GM21423 (cell line): ENCODE results near the gene ELF5.

Source experiments
- ATAC-seq: cut with Tn5 transposase; IDR thresholded peaks from one replicate; pipeline ENCODE4 v1.9.1; 2021; ENCODE audit warnings: mild to moderate bottlenecking, moderate library complexity; ENCODE audit not compliant: unreplicated experiment

ELF5 gene

GRCh38 chr11:34513682-34514449 lies at the start of gene ELF5:
TSS of gene ELF5 (minus strand) at chr11:34513794. CDS start at chr11:34505749, 8,045 bp downstream.
- ATAC-seq: no peak

GRCh38 chr11:34562976-34563375 lies 49.4 kb upstream of the ELF5 start:
- ATAC-seq: no peak

- ATAC-seq: no peak
These were observed 46.9 kb upstream of the ELF5 start for GRCh38 chr11:34560511-34560910.

DNA sequence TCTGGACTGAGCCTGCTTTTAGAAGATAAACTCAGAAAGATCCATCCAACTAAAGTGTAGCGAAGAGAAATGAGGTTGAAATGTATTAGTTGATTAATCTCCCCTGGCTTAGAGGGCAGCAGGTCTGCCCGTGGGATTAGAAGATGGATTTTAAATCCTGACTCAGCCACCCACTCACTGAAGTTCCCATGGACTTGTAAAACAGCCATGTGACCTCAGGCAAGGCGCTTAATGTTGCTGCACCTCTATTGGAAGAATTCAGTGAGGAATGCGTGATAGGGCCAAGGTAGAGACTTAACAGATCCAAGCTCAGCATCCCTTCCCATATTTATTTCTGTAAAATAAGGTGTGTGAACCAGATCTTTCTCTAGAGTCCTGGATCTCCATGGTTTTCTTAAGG lies 45.1 kb upstream of the ELF5 start:
- ATAC-seq: no peak

- ATAC-seq: no peak
These were observed 44.6 kb upstream of the ELF5 start for GRCh38 chr11:34558211-34558610.

DNA sequence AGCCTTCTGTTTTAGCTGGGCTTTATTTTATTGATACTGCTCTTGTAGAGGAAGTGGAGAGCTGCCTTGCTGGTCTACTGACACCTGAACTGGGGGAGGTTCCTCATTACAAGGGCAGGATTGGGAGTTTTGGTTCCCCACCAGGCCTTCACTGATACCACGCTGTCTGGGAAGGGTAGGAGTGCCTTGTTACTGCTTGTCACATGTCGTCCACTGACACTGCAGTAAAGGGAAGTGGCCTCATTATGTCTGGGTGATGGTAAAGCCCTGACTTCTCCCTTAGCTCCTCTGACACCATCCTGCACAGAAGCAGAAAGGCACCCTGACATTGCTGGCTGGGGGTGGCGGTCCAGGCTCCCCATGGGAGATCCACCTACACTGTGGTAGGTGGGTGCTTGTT lies 38.7 kb upstream of the ELF5 start:
- ATAC-seq: no peak

- no peak for ATAC-seq
These were observed 35.7 kb upstream of the ELF5 start for GRCh38 chr11:34549271-34549670.

DNA sequence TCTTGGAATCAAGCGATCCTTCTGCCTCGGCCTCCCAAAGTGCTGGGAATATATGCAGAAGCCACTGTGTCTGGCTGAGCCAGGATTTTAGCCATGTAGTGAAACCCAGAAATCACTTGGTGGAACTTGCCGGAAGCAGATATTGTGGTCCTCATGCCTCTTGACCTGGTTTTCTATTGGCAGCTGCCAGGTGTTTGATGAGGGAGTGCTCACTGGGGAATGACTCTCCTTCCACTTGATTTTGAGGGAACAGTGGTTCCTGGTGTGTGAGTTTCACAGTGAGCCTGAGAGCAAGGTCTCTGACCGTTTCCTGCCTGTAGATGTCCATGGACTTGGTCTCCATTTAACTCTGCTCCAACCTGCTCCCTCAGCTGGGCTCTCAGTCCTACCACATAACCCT lies 34.7 kb upstream of the ELF5 start:
- no peak for ATAC-seq

- ATAC-seq: no peak
These were observed 33.1 kb upstream of the ELF5 start for GRCh38 chr11:34546511-34547209.

- ATAC-seq: no peak
These were observed 28.5 kb upstream of the ELF5 start for GRCh38 chr11:34542089-34542488.

DNA sequence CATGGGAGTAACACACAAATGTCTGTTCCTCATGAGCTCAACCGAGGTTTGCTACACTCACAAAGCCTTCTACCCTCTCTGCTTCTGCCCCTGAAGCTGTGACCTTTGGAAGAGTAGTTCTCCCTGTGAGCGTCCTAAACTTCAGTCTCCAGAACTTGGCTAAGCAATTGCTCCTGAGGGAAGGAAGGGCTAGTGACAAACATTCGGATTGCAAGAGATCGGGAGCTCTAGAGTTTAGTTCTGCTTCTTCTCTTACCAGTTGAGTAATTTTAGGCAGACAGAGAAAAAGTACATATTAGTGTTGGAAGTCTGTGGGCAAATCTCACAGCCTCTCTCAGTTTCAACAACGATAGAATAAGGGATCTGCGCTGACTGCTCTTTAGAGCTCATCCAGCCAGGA lies 27.3 kb upstream of the ELF5 start:
- no peak for ATAC-seq

GRCh38 chr11:34537636-34538035 lies 24.0 kb upstream of the ELF5 start:
- ATAC-seq: no peak

- ATAC-seq: no peak
These were observed 22.5 kb upstream of the ELF5 start for GRCh38 chr11:34536056-34536455.

DNA sequence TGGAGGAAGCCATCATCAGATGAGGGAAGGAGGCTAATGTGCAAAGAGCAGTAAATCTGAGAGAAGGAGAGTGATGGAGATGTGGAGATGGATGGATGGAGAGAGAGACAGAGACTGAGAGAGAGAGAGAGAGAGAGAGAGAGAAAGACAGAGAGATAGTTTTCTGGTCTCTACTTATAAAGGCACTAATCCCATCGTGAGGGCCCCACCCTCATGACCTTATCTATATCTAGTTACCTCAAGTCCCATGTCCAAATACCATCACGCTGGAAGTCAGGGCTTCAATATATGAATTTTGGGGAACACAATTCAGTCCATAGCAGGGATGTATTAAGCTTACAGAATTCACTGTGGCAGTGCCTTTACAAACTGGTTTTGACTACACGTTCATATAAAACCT lies 21.2 kb upstream of the ELF5 start:
- no peak for ATAC-seq

DNA sequence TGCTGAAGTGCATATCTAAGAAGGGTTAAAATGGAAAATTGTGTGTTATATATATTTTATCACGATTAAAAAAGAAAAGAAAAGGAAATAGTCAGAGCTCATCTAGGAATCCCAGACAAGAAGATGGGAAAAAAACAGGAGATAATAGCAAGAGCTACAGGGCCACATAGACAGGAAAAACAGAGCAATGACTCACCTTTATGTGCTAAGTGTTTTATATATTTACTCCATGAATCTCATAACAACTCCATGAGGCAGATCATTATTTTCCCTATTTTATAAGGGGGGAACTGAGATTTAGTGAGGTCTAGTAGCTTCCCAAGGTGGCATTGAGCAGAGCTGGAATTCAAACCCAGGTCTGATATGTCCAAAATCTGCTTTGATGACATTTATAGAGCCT lies 18.1 kb upstream of the ELF5 start:
- no peak for ATAC-seq

DNA sequence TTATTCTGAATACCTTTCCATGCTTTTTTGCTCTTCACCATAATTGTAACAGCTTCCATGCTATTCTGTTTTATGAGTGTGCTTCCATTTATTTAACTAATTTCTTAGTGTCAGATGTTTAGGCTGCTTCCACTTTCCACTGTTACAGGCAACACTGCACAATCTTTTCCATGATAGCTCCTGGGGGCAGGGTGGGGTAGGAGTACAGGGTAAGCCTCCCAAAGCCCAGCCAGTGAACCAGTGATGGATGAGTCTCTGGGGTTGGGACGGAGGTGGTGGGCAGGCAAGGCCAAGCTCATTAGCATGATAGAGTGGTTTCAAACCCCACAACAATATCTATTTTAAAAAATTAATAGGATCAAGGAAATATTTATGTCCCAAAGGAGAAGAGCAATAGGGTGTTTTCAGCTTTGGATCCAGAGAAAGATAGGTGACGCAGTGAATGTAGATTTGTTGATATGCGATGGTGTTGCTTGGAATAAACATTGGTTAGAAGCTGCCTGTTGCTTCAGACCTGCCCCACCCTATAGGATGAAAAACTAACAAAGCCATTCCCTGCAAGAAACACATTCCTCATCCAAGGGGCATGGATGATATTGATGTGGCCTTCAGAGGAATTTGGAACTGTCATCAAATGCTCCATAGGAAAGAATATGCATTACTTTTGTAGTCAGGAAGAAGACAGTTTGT lies 17.1 kb upstream of the ELF5 start:
- no peak for ATAC-seq

DNA sequence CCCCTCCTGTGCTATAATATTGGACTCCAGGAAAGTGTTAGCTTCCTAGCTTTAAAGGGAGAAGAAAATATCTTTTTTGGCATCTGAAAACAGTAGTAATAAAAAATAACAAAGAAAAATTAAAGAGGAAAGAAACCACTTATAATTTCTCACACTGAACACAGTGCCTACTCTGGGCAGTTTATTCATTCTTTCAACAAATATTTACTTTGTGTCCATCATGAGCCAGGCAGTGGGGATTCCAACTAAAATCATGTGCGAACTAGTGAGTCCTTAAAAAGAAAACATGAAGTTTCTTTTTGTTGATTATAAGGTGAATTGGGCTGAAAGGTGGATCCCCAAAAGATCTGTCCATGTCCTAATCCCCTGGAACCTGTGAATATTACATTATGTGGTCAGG lies 16.0 kb upstream of the ELF5 start:
- no peak for ATAC-seq

DNA sequence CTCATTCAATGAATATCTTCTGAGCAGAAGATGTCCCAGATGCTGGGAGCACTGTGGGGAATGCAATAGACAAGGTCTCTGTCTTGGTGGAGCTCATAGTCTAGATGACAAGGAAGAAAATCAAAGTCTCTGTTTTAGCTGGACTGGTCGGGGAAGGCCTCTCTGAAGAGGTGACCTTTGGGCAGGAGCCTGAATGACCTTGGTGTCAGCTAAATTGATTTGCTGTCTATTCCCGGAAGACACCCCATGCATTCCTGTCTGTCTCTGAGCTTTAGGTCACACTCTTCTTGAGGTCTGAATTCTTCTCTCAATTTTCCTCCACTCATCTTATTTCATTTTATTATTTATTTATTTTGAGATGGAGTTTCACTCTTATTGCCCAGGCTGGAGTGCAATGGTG lies 14.5 kb upstream of the ELF5 start:
- ATAC-seq: no peak

DNA sequence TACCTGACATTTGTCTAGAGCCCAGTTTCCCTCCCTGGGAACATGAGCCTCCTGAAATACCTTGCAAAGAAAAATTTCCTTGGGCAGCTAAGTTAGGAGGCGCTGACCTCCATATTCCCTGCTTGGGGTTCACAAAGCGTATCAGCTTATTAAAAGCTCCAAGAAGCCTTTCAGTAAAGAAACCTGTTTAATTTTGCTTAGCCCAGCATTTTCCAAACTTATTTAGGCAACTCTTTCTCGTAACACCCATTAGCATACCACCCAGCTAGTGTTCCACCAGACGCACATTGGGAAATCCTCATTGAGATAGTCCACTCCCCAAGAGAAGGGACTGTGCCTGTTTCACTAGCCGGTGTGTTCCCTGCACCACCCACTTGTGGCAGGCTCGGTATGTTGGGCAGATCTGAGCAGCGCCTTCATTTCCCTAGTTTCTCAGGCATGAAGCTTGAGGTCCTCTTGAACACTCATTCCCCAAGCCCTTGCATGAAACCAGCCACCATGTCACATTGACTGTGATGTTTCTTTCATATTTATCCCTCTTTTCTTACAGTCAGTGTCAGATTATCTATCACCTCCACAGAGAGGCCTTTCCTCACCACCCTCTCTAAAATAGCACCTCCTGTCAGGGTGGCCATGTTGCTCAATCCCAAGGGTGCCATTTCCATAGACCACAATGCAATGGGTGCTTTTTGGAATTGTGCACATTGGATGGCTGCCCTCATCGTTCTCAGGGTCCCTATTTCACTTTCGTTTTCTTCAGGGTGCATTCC lies 12.5 kb upstream of the ELF5 start:
- ATAC-seq: no peak

- ATAC-seq: no peak
These were observed 11.5 kb upstream of the ELF5 start for GRCh38 chr11:34525098-34525497.

- ATAC-seq: no peak
These were observed 11.1 kb upstream of the ELF5 start for GRCh38 chr11:34524696-34525095.
